H1 (cell line): Measurements from ENCODE around the gene PCYT1A. TPM values are rescaled to one million over a fixed set of nuclear protein-coding genes. Genes with fewer than 3 reads are reported as not detected.

Experiments
- CTCF ChIA-PET: fragments of 300-600 bp; sonication (Branson Sonifier 250); formaldehyde crosslinking; loops from one replicate; lab custom pipeline; 2021; ENCODE audit not compliant: partially characterized antibody; lab: Charles Lee
- POLR2A ChIA-PET: fragments of 300-600 bp; sonication (Branson Sonifier 250); formaldehyde crosslinking; loops from one replicate; lab custom pipeline; 2021; ENCODE audit warnings: inconsistent platforms; ENCODE audit not compliant: partially characterized antibody; lab: Charles Lee
- DNase-seq, 2 experiments: peaks; one replicate each; pipeline versions ENCODE4 v3.0.0 to v3.0.0-alpha.2; 2010 to 2022; ENCODE audit warnings: low spot score in 2 of 2, low read depth in 1 of 2, mixed read lengths in 1 of 2
- FAIRE-seq: peaks from 2 replicates; lab custom pipeline; 2011; peaks lifted over from hg19 to GRCh38; lab: Jason Lieb, UNC
- H2AFZ ChIP-seq: 2 replicates; pipeline ENCODE4 v1.8.1; 2012; ENCODE audit warnings: low read length, inconsistent platforms
- H2AK5ac ChIP-seq: 2 replicates; pipeline ENCODE4 v1.6.1; 2013; ENCODE audit warnings: low read depth, low read length
- H2BK120ac ChIP-seq: replicated peaks from 2 replicates; pipeline ENCODE3; 2013; ENCODE audit warnings: low read depth, low read length, inconsistent platforms
- H2BK12ac ChIP-seq: 2 replicates; pipeline ENCODE4 v1.6.1; 2013; ENCODE audit warnings: low read depth, low read length
- H2BK15ac ChIP-seq: 2 replicates; pipeline ENCODE4 v1.6.1; 2013; ENCODE audit warnings: low read length
- H2BK20ac ChIP-seq: 2 replicates; pipeline ENCODE4 v1.6.1; 2013; ENCODE audit warnings: low read length
- H2BK5ac ChIP-seq: 2 replicates; pipeline ENCODE4 v1.6.1; 2013; ENCODE audit warnings: low read depth, low read length
- H3K14ac ChIP-seq: 2 replicates; pipeline ENCODE4 v1.6.1; 2013; ENCODE audit warnings: inconsistent platforms; ENCODE audit not compliant: insufficient read length
- H3K18ac ChIP-seq: 2 replicates; pipeline ENCODE4 v1.6.1; 2013; ENCODE audit warnings: low read length; ENCODE audit errors: extremely low read depth
- H3K23ac ChIP-seq: 2 replicates; pipeline ENCODE4 v1.6.1; 2013; ENCODE audit warnings: inconsistent platforms; ENCODE audit not compliant: insufficient read length
- H3K23me2 ChIP-seq: 2 replicates; pipeline ENCODE4 v1.6.1; 2013; ENCODE audit warnings: low read depth, low read length
- H3K27ac ChIP-seq: 2 replicates; pipeline ENCODE4 v1.6.1; 2011; ENCODE audit warnings: low read depth, low read length, inconsistent platforms
- H3K27me3 ChIP-seq, 4 experiments: replicated peaks in 1 of 4; 1 replicate in 1 of 4; 2 replicates in 3 of 4; pipeline versions ENCODE4 v1.6.1 to v1.8.1; 2011 to 2013; ENCODE audit warnings: low read length in 3 of 4, mild to moderate bottlenecking in 3 of 4, inconsistent platforms in 2 of 4, mixed read lengths in 2 of 4, moderate library complexity in 1 of 4; ENCODE audit not compliant: control insufficient read depth in 3 of 4, insufficient read depth in 3 of 4; ENCODE audit errors: extremely low read depth in 1 of 4
- H3K36me3 ChIP-seq, 4 experiments: 2 replicates each; pipeline versions ENCODE4 v1.6.1 to v1.8.1; 2011 to 2013; ENCODE audit warnings: mild to moderate bottlenecking in 4 of 4, low read length in 3 of 4, moderate library complexity in 2 of 4, control low read depth in 1 of 4, inconsistent platforms in 1 of 4; ENCODE audit not compliant: insufficient read depth in 4 of 4, control insufficient read depth in 2 of 4
- H3K4ac ChIP-seq: replicated peaks from 2 replicates; pipeline ENCODE3; 2013; ENCODE audit warnings: low read length, low read depth, mixed read lengths, inconsistent platforms; ENCODE audit not compliant: insufficient read length
- H3K4me1 ChIP-seq, 4 experiments: replicated peaks in 1 of 4; 1 replicate in 1 of 4; 2 replicates in 3 of 4; pipeline versions ENCODE4 v1.6.1 to v1.8.1; 2011 to 2013; ENCODE audit warnings: low read length in 3 of 4, inconsistent platforms in 2 of 4, mixed read lengths in 1 of 4; ENCODE audit not compliant: insufficient read depth in 4 of 4, control insufficient read depth in 3 of 4
- H3K4me2 ChIP-seq, 2 experiments: 2 replicates each; pipeline versions ENCODE4 v1.6.1 to v1.8.1; 2011 to 2013; ENCODE audit warnings: low read depth in 2 of 2, low read length in 2 of 2, control low read depth in 1 of 2, inconsistent platforms in 1 of 2, mild to moderate bottlenecking in 1 of 2; ENCODE audit not compliant: insufficient read depth in 1 of 2
- H3K4me3 ChIP-seq, 4 experiments: fragments of 200-600, 300-600 bp in 1 of 4; sonication (generic), shearing (Covaris generic), sonication (Bioruptor Twin) in 1 of 4; 2 replicates each; pipeline versions ENCODE4 v1.5.1 to v1.8.1; 2011 to 2016; ENCODE audit warnings: low read length in 4 of 4, low read depth in 3 of 4, control low read depth in 2 of 4, inconsistent platforms in 2 of 4, mild to moderate bottlenecking in 2 of 4, mixed read lengths in 1 of 4, moderate library complexity in 1 of 4; ENCODE audit not compliant: insufficient read depth in 2 of 4; ENCODE audit errors: extremely low read depth in 1 of 4
- H3K56ac ChIP-seq: replicated peaks from 2 replicates; pipeline ENCODE3; 2013; ENCODE audit warnings: low read depth, mild to moderate bottlenecking, mixed read lengths, low read length, inconsistent platforms; ENCODE audit not compliant: insufficient read length
- H3K79me1 ChIP-seq: 2 replicates; pipeline ENCODE4 v1.6.1; 2013; ENCODE audit warnings: low read depth, low read length, control low read depth
- H3K79me2 ChIP-seq, 2 experiments: 2 replicates each; pipeline versions ENCODE4 v1.6.1 to v1.8.1; 2012 to 2013; ENCODE audit warnings: low read length in 2 of 2, mild to moderate bottlenecking in 2 of 2, inconsistent platforms in 1 of 2; ENCODE audit not compliant: insufficient read depth in 2 of 2, control insufficient read depth in 1 of 2
- H3K9ac ChIP-seq, 4 experiments: replicated peaks in 1 of 4; 1 replicate in 1 of 4; 2 replicates in 3 of 4; pipeline versions ENCODE4 v1.6.1 to v1.8.1; 2011 to 2013; ENCODE audit warnings: low read depth in 3 of 4, low read length in 3 of 4, control low read depth in 2 of 4, mild to moderate bottlenecking in 2 of 4, moderate library complexity in 2 of 4, inconsistent platforms in 1 of 4; ENCODE audit errors: extremely low read depth in 1 of 4
- H3K9me3 ChIP-seq, 2 experiments: 2 replicates each; pipeline versions ENCODE4 v1.6.1 to v1.8.1; 2012 to 2013; ENCODE audit warnings: mild to moderate bottlenecking in 2 of 2, moderate library complexity in 2 of 2, control low read depth in 1 of 2, inconsistent platforms in 1 of 2, low read depth in 1 of 2, low read length in 1 of 2, mixed read lengths in 1 of 2; ENCODE audit not compliant: insufficient read depth in 2 of 2
- H4K20me1 ChIP-seq, 2 experiments: replicated peaks in 1 of 2; 2 replicates each; pipeline versions ENCODE3 to v1.8.1; 2011 to 2013; ENCODE audit warnings: inconsistent platforms in 2 of 2, low read length in 2 of 2, mild to moderate bottlenecking in 1 of 2; ENCODE audit not compliant: insufficient read depth in 2 of 2, control insufficient read depth in 1 of 2
- H4K5ac ChIP-seq: 2 replicates; pipeline ENCODE4 v1.6.1; 2013; ENCODE audit warnings: low read length, low read depth, mixed read lengths, inconsistent platforms; ENCODE audit not compliant: insufficient read length
- H4K8ac ChIP-seq: 2 replicates; pipeline ENCODE4 v1.8.0; 2013; ENCODE audit warnings: mild to moderate bottlenecking, moderate library complexity, low read length, inconsistent platforms; ENCODE audit not compliant: insufficient read depth; ENCODE audit errors: extremely low read depth
- H4K91ac ChIP-seq: replicated peaks from 2 replicates; pipeline ENCODE3; 2013; ENCODE audit warnings: low read length, mixed read lengths, inconsistent platforms; ENCODE audit not compliant: insufficient read length
- BCL11A ChIP-seq, 2 experiments: IDR thresholded peaks; one replicate each; pipeline ENCODE4 v1.6.1; 2011; ENCODE audit warnings: low read depth in 2 of 2, low read length in 2 of 2, mild to moderate bottlenecking in 2 of 2
- HDAC6 ChIP-seq: IDR thresholded peaks from one replicate; pipeline ENCODE4 v1.7.1; 2012; ENCODE audit warnings: low read depth, mild to moderate bottlenecking, inconsistent platforms, low read length, moderate library complexity
- JUND ChIP-seq: IDR thresholded peaks from 2 replicates; pipeline ENCODE4 v1.6.1; 2011; ENCODE audit warnings: mild to moderate bottlenecking, improper control_type of control experiment, low read length
- KDM4A ChIP-seq: IDR thresholded peaks from one replicate; pipeline ENCODE4 v1.7.1; 2012; ENCODE audit warnings: low read depth, mild to moderate bottlenecking, moderate library complexity, low read length, inconsistent platforms; ENCODE audit not compliant: severe bottlenecking
- MAFK ChIP-seq: IDR thresholded peaks from 2 replicates; pipeline ENCODE4 v1.6.1; 2012; ENCODE audit warnings: low read depth, mild to moderate bottlenecking, improper control_type of control experiment, low read length
- POLR2A ChIP-seq, 2 experiments: IDR thresholded peaks; 1 replicate in 1 of 2; 2 replicates in 1 of 2; pipeline ENCODE4 v1.6.1; 2011; ENCODE audit warnings: low read depth in 2 of 2, low read length in 2 of 2, mild to moderate bottlenecking in 2 of 2; ENCODE audit errors: control extremely low read depth in 1 of 2
- SAP30 ChIP-seq: fragments of 300-600 bp; sonication (generic); IDR thresholded peaks from 2 replicates; pipeline ENCODE4 v1.7.1; 2012; ENCODE audit warnings: low read length, moderate library complexity, mild to moderate bottlenecking, inconsistent platforms; ENCODE audit not compliant: insufficient read depth, insufficient replicate concordance
- SIRT6 ChIP-seq: IDR thresholded peaks from one replicate; pipeline ENCODE4 v1.7.1; 2012; ENCODE audit warnings: low read length, inconsistent platforms
- SIX5 ChIP-seq: IDR thresholded peaks from 2 replicates; pipeline ENCODE4 v1.6.1; 2011; ENCODE audit warnings: mild to moderate bottlenecking, low read depth, low read length
- SP1 ChIP-seq: IDR thresholded peaks from 2 replicates; pipeline ENCODE4 v1.6.1; 2011; ENCODE audit warnings: low read depth, low read length
- SP4 ChIP-seq: IDR thresholded peaks from 2 replicates; pipeline ENCODE4 v1.6.1; 2012; ENCODE audit warnings: low read length, inconsistent platforms
- ZNF274 ChIP-seq: IDR thresholded peaks from 2 replicates; pipeline ENCODE4 v1.7.0; 2012; ENCODE audit warnings: low read length, borderline replicate concordance; ENCODE audit errors: extremely low read depth
- WGBS, 2 experiments: shearing (Covaris generic) in 1 of 2; methylation state at CpG; one replicate each; pipeline versions ENCODE4 v1.1.6 to v1.1.7; 2013 to 2015; ENCODE audit warnings: low lambda C conversion rate in 2 of 2, mixed read lengths in 2 of 2, inconsistent platforms in 1 of 2, low coverage in 1 of 2, missing lambda C conversion rate in 1 of 2; ENCODE audit not compliant: insufficient replicate concordance in 2 of 2, insufficient coverage in 1 of 2, insufficient read length in 1 of 2; ENCODE audit errors: extremely low coverage in 1 of 2, missing lambda C conversion rate in 1 of 2; 5-methylcytosine and 5-hydroxymethylcytosine counted together
- polyA plus RNA-seq, 7 experiments: library from polyadenylated mRNA; depleted of rRNA in 3 of 7; stranded (reverse) in 5 of 7; unstranded in 2 of 7; fragments of >200 nt in 5 of 7; fragments of 200-250 nt in 2 of 7; gene quantifications; 1 replicate in 5 of 7; 2 replicates in 1 of 7; 4 replicates in 1 of 7; pipeline versions ENCODE4 v1.2.1 to v1.2.3, GENCODE V29; 2011 to 2013; ENCODE audit warnings: missing spikeins in 2 of 7, mixed read lengths in 2 of 7
- total RNA-seq: library from RNA; stranded (reverse); fragmentation: NEBNext Ultra II Directional; extraction: Animal tissue kit (Norgen Biotek cat#: 25700); gene quantifications from 2 replicates; pipeline ENCODE4 v1.2.1, GENCODE V29; 2021

The PCYT1A gene
- total and polyA plus RNA-seq, 2 of the 8 experiments (the other 6 are each of a cell fraction or from before 2014, with no cell fraction given): 19.9 to 31.8 TPM

GRCh38 chr3:196238612-196239560 is 48.6 kb downstream of the PCYT1A start:
- no peak overlapping the region for H3K27ac ChIP-seq

More at GRCh38 chr3:196238612-196239560, 48.6 kb downstream of the PCYT1A start:
- H2BK12ac ChIP-seq: no peak overlapping the region
- H2BK120ac ChIP-seq: no peak overlapping the region
- no peak overlapping the region for H4K8ac ChIP-seq
- H3K79me1 ChIP-seq: no peaks in the 10 kb centered on the region
- no peak overlapping the region for H2AFZ ChIP-seq
- H3K79me2 ChIP-seq: no peaks in the 10 kb centered on the region
- H2BK20ac ChIP-seq: no peak overlapping the region
- DNase-seq (no peak), FAIRE-seq (no peak)
- ChIA-PET CTCF (no interaction called here), POLR2A (interaction anchor here (1.4 kb wide), 1 partner anchor 8 kb away, joined by 3 read pairs; no protein-coding TSS in a partner anchor)
- H3K4me1 ChIP-seq: peaks cover 0 to 3% (median under 1%) of the 10 kb centered on the region in 4 experiments; a peak in 3 of 7 replicates
- no peak overlapping the region for H3K4me3 ChIP-seq
- H3K36me3 ChIP-seq: peaks cover 0 to 29% (median 14%) of the 10 kb centered on the region in 4 experiments; a peak in 6 of 8 replicates
- no peak overlapping the region for H3K9ac ChIP-seq
- no peak overlapping the region for H2BK15ac ChIP-seq
- WGBS, 2 experiments: 86% methylated on average over 10 of the region's 14 CpGs; no CpG with 5 or more reads in 1 of the 2 experiments
- H3K4me2 ChIP-seq: no peak overlapping the region
- H3K23ac ChIP-seq: no peak overlapping the region
- no peak overlapping the region for H3K18ac ChIP-seq
- no peaks in the 10 kb centered on the region for H3K9me3 ChIP-seq
- H4K20me1 ChIP-seq: no peaks in the 10 kb centered on the region
- no peak overlapping the region for H2BK5ac ChIP-seq
- no peaks in the 10 kb centered on the region for H3K27me3 ChIP-seq
- H3K14ac ChIP-seq: no peak overlapping the region
- no peak overlapping the region for H3K4ac ChIP-seq
- no peak overlapping the region for H2AK5ac ChIP-seq
- no peak overlapping the region for H3K56ac ChIP-seq
- no peak for TF ChIP-seq HDAC6
- TF ChIP-seq JUND: no peak
- no peak for TF ChIP-seq BCL11A (IDR thresholded peaks at IDR 0.05; ENCODE audit: low read depth in 2 of 2, low read length in 2 of 2)
- TF ChIP-seq ZNF274: no peak
- no peak for TF ChIP-seq SIX5
- no peak for TF ChIP-seq SIRT6
- no peak for TF ChIP-seq KDM4A
- TF ChIP-seq SP1: no peak
- TF ChIP-seq MAFK: no peak
- TF ChIP-seq POLR2A (IDR thresholded peaks at IDR 0.05; ENCODE audit: control extremely low read depth in 1 of 2, low read depth in 2 of 2, low read length in 2 of 2): no peak
- TF ChIP-seq SAP30: no peak
- TF ChIP-seq SP4: no peak
- no peak overlapping the region for H4K5ac ChIP-seq
- no peak overlapping the region for H4K91ac ChIP-seq
- no peaks in the 10 kb centered on the region for H3K23me2 ChIP-seq
